Right forelimb (tissue), 1 donor: ENCODE measurements around the gene PCP4.

Source experiments
- DNase-seq: peaks from one replicate; pipeline ENCODE4 v3.0.0-alpha.2; 2018

The PCP4 gene

GRCh38 chr21:39924577-39925308, 57.5 kb downstream of the PCP4 start:
- no peak for DNase-seq

- no peak for DNase-seq
These were observed 60.2 kb downstream of the PCP4 start for GRCh38 chr21:39927304-39927886.

GRCh38 chr21:39932335-39932734, 65.1 kb downstream of the PCP4 start:
- no peak for DNase-seq

- no peak for DNase-seq
These were observed 67.7 kb downstream of the PCP4 start for GRCh38 chr21:39934895-39935294.

DNA sequence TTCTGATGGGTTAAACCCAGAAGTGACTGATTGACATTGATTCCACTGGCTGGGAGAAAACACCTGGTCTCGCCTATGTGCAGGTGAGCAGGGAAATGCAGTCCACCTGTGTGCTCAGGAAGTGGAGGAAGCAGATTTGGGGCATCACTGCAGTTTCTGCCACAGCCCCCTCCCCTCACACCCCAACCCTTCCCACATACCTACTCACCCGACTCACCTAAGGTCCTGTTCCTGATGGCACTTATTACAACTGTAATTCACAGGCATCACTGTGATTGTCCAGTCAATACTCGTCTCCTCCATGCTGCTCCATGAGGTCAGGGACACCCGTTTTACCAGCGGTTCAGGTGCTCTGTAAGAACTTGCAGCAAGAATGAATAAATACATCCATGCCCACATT, 68.5 kb downstream of the PCP4 start:
- no peak for DNase-seq

GRCh38 chr21:39938086-39938625, 70.9 kb downstream of the PCP4 start:
- DNase-seq: no peak

DNA sequence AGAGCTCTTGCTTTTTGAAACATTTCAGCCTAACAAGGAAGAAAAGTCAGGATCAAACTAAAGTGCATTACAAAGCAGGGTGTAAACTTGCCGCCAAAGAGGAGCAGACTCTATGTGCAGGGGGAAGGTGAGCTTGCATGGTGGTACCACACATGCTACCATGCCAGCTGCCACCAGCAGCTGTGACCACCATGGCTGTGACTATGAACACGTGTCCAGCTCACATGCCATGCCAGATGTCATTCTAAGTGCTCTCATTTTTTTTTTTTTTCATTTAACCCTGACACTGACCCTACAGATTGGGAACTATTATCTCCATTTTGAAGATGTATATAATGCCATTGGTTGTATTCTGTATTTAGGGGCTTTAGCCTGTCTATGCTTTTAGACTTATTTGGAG, 79.0 kb downstream of the PCP4 start:
- no peak for DNase-seq

- no peak for DNase-seq
These were observed 79.8 kb downstream of the PCP4 start for GRCh38 chr21:39947031-39947430.

- no peak for DNase-seq
These were observed 84.2 kb downstream of the PCP4 start for GRCh38 chr21:39951183-39952101.

GRCh38 chr21:39952265-39952664, 85.0 kb downstream of the PCP4 start:
- DNase-seq: no peak

- no peak for DNase-seq
These were observed 87.3 kb downstream of the PCP4 start for GRCh38 chr21:39954570-39954969.

DNA sequence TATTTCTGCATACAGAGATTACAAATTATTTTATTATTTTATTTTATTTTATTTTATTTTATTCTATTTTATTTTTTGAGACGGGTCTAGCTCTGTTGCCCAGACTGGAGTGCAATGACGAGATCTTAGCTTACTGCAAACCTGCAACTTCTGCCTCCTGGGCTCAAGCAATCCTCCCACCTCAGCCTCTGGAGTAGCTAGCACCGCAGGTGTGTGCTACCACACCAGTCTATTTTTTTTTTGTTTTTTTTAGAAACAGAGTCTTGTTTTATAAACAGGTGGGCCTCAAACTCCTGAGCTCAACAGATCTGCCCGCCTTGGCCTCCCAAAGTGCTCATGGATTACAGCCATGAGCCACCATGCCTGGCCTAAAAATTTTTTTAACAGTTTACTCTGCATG, 88.1 kb downstream of the PCP4 start:
- no peak for DNase-seq

DNA sequence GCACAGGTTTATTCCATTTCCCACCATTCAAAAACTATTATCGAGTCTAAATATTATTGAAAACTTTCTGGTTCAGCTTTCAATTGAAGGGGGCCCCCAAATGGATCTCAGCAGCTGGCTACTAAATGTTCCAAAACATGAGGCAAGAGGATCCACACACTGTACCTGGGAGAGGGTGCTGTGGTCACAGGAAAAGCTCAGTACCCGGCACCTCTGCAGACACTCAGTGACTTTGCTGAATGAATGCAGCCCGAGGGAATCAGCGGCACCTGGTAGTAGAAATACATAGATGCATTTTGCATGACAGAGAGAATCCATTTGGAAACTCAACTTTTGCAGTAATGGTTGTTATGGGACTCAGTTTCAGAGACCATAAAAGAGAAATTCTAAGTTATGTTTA, 89.3 kb downstream of the PCP4 start:
- no peak for DNase-seq

- DNase-seq: no peak
These were observed 91.5 kb downstream of the PCP4 start for GRCh38 chr21:39958731-39959130.

DNA sequence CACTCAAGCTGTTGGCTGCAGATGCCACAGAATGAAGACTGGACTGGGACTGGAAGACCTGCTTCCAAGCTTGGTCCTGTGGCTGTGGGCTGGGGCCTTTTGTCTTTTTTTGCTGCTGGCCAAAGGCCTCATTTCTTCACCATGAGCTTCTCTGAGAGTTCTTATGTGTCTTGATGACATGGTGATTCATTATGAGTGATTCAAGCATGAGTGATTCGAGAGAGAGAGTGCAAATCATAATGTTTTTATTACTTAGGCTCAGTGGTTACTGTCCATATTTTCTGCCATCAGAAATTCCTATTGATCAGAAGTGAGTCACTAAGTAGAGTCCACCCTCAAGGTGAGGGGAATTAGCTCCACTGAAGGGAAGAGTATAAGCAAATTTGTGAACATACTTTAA, 94.0 kb downstream of the PCP4 start:
- no peak for DNase-seq

DNA sequence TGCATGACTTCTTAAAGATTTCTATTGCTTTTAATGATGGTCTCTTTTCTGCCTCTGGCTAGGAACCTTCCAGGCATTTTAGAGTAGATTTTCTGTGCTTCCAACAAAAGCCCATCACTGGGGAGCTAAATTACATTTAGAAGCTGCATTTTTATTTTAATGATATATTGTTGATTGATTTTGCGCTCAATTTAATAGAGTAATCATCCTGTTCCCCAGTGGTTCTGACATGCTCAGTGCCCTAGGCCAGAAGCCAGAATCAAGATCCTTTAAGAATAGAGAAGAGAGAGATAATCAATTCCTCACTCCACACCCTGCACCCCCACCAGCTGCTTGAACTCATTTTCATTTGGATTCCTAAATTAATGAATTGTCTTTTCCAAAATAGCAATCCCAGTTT, 97.8 kb downstream of the PCP4 start:
- no peak for DNase-seq

DNA sequence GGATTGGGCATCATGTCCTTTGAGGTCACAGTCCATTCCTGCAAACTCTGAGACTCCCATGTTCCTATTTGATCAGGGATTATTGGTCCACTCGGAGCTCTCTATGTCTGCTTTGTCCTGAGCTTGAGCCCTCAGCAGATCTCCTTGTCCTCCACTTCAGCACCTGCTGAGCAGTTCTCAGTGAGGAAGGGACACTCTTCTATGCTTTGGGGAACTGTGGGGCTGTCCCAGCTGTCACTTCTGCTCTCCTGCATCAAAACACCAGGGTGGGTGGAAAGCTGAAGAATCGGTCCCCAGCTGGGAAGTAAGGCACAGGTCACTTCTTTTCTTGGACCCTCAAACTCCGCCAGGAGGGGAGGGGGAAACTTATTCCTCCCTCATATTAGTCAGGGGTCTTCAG, 99.5 kb downstream of the PCP4 start:
- DNase-seq: no peak

DNA sequence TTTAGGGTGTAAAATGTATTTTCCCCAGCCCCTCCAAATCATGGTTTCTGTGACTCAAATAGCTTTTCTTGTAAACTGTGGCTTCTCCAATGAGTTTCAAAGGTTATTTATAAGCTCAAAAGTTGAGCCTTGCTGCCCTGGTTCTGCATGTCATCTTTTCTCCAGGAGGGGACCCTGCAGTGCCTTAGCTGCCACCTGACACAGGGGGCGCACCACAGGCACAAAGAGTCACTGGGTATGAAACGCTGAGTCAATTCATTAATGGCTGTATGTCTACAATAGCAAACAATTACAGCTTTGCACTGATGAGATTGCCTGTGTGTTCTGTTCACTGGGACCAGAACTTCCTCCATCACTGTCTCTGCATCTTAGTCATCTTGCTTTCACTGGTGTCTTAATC, 100.8 kb downstream of the PCP4 start:
- no peak for DNase-seq

GRCh38 chr21:39969691-39970364, 102.6 kb downstream of the PCP4 start:
- no peak for DNase-seq

- DNase-seq: no peak
These were observed 104.7 kb downstream of the PCP4 start for GRCh38 chr21:39971956-39972355.

- DNase-seq: no peak
These were observed 105.2 kb downstream of the PCP4 start for GRCh38 chr21:39972471-39972870.

- no peak for DNase-seq
These were observed 105.9 kb downstream of the PCP4 start for GRCh38 chr21:39972976-39973770.
